GM19099 (cell line): ENCODE data around the gene ITPK1.

Source experiments
- POLR2A ChIP-seq: IDR thresholded peaks from 3 replicates; pipeline ENCODE4 v1.6.1; 2011; ENCODE audit warnings: low read depth; ENCODE audit not compliant: insufficient read length; ENCODE audit errors: extremely low read depth

Gene ITPK1

DNA sequence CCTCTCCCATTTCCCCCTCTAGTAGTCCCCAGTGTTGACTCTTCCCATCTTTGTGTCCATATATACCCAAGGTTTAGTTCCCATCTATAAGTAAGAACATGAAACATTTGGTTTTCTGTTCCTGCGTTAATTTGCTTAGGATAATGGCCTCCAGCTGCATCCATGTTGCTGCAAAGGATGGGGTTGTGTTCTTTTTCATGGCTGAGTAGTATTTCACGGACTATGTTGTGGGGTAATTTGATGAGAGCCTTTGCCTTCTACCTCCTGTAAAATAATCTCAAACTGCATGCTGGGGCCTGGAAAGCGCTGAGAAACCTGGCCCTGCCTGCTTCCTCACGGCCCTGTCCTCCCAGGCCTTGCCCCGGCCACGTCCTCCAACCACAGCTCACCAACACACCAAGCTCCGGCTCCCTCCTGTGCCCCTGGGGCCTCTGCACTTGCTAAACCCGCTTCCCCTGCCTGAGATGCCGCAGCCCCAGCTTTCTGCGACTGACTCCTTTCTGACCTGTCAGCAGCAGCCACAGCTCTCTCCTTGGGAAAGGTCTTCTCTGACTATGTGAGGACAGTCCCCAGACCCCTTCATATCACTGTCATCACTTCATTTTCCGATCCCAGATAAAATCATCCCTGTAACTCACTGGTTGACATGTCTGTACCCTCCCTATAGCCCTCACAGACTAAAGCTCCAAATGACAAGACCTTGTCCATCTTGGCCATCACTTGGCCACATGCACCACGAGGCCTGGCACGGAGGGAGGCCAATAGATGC lies 19.8 kb downstream of the ITPK1 start:
- no peak for TF ChIP-seq POLR2A

DNA sequence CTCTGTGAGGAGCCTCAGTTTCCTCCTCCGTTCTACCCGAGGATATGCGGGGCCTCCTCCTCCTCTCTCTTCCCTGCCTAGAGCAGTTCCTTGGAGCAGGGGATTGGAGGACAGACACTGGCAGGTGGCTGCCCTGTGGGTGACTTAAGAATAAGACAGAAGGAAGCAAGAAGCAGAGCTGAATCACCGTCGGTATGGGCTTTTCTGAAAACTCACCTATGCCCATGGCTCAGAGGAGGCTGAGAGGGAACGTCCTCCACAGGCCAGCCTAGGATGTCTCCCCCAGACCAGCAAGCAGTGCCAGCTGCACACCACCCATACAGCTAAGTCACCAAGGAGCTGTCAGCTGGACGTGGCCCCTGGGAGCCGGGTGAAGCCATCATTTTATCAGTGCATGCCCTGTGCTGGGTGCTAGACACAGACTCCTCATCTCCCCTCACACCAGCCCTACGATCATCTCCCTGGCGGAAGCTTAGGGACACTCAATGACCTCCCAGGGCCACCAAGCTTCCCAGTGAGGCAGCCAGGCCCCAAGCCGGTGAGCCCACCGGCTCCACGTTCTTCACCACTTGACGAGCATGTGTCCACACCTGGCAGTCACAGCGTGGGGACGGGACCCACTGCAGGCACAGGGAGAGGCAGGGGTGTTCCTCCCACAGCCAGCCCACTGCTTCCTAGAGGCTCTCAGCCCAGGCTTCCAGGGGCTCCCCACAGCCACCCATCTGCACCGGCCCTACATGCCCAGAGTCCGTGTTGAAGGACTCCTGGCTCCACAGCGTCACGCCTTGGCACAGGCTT lies 21.4 kb downstream of the ITPK1 start:
- TF ChIP-seq POLR2A, result no peak

DNA sequence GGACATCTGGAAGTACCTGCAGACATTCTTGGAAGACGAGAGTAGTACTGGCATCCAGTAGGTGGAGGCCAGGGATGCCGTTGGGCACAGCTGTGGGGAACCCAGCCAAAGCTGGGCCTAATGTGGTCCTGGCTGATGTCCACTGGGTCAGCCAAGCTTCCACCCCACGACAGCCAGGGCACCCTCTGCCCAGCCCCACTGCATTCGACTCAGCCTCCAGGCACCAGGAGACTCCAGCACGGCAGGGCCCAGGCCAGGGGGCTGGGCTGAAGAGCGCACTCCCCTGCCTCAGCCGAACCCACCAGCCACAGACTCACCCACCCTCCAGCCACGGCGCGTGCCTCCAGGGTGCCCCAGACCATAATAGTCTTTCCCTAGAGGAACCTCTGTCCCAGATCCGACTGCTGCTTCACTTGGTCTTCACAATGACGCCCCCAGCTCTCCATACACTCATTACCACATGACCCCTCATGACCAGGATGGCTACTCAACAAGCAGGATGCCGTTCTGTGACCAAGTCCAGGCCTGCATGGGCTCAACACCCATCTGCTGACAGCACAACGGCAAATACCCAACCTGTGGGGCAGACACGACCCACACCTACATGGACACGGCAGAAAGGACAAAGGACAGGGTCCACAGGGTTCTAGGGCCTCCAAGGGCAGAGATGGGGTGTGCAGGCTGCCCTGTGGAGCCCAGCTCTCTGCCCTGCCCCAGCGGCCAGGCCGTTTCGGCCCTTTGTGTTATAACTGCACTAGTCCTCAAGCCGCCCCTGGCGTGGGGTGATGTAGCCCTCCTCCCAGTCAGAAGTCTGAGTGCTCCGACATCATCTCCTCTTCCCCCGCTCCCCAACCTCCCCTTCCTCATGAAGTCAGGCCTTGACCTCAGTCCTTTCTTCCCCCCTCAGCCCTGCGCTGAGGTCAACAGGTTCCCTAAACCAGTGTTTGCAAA lies 22.8 kb downstream of the ITPK1 start:
- TF ChIP-seq POLR2A, result no peak

DNA sequence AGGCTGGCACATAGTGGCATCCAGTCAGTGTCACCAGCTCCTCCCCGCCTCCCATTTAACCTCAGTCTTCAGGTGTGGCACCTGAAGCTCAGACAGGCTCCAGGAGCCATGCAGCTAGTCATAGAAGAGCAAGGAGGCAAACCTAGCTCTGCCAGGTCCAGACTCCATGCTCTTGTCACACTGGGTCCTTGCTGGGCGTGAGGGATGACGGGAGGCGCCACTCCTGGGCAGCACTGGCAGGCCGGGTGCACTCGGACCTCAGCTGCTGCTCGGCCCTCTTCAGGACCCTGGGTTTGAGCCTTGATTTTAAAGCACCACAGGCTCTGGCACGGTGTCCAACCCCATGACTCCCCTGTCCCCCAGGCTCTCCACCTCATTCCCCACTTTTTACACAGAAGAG lies 24.1 kb downstream of the ITPK1 start:
- TF ChIP-seq POLR2A, result no peak

GRCh38 chr14:93090826-93091555 lies 24.7 kb downstream of the ITPK1 start:
- TF ChIP-seq POLR2A, result no peak

DNA sequence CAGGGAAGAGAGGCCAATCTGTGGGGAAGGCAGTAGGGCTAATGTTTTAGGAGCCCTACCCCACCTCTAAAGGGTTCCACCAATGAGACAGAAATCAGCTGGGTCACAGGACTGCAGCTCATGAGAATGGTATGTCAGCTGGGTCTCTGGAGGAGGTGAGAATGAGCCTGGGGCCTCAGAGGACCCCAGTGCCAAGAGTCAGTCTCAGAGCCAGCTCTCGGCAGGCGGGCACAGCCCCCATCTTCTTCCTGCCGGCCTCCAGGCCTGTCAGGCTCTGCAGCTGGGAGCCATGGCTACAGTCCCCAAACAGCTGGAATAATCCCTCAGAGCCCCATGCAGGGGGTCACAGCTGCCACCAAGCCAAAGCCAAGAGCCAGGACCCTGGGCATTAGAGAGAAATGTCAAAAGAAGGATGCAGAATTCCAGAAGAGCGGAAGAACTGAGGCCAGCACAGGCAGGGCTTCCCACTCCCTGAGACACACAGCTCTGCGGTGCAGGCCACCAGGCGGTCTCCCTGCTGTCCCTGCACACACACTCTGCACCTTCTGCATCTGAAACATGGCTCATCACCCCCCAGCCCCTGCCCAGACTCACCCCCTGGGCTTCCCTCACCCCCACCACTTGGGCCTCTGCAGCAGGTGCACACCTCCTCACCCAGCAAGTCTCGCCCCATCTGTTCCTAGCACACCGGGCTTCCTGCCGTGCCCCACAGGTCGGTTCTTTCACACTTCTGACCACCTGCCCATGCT lies 26.0 kb downstream of the ITPK1 start:
- no peak for TF ChIP-seq POLR2A

DNA sequence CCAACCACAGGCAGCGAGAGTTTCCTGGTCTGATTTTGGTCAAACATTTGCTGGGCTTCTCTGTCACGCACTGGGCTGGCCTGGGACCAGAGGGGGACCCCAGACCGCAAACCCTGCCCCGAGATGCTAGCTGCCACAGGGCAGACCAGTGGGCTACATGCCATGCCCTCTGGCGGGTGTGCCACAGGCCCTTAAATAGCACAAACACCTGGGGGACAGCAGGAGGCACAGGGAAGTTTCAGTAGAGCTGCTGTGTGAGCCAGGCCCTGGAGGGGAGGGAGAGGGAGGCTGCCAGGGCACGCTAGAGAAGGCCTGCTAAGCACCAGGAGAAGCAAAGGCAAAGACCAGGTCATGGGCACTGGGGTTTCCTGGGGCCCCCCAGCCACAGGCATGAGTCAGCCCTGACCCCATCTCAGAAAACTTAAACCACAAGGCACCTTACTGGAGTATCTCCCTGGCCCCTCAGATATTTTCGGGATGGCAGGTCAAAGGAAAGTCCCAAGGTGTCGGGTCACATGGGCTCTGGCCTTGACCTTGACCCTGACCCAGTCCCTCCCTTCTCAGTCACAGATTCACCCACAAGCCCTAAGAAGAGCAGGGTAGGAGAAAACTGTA lies 29.2 kb downstream of the ITPK1 start:
- TF ChIP-seq POLR2A, result no peak

- TF ChIP-seq POLR2A, result no peak
Measured at GRCh38 chr14:93085911-93086310, 29.8 kb downstream of the ITPK1 start.

- no peak for TF ChIP-seq POLR2A
Measured at GRCh38 chr14:93084866-93085857, 30.6 kb downstream of the ITPK1 start.

DNA sequence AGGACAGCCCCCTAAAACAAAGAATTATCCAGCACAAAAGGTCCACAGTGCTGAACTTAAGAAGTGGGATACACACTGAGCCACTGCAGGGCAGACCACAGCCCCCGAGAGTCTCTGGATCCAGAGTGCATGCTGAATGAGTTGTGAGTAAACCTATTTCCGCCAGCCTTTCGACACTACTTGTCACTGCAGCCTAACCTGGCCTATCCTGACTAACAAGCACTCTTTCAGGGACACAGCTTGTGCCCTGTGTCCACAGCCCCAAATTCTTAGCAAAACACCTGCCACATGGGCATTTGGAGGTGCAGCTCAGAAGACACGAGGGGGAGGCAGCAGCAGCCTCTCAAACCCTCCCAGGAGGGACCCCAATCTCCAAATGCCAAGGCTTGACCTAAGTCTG lies 31.3 kb downstream of the ITPK1 start:
- TF ChIP-seq POLR2A, result no peak

GRCh38 chr14:93083917-93084316 lies 31.8 kb downstream of the ITPK1 start:
- no peak for TF ChIP-seq POLR2A

DNA sequence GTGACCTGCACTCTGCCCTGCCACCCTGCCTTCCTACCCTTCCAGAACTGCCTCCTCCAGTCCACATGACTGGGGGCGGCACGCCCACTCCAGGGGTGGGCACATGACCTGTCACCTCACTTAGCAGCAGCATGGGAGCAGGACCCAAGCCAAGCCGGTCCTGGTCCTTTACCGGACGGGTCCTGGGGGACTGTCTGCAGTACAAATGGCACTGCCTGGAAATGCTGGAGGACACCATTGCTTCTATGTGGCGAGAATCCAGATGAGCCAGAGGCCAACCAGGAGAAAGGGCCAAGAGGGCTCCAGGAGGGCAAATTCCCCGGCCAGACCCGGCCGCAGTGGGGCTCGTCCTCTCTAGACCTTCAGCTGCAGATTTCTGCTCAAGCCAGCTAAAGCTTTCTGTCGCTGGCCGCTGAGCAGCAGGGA lies 33.1 kb downstream of the ITPK1 start:
- TF ChIP-seq POLR2A, result no peak
